PC-9 (cell line): ENCODE data around the gene MMD2. TPM values are rescaled to one million over a fixed set of nuclear protein-coding genes. Genes with fewer than 3 reads are reported as not detected.

ENCODE experiments used
- BruUV-seq: library from RNA; stranded (reverse); fragments of 400-500 nt; replicated peaks from 2 replicates; lab custom pipeline; 2021; lab: Mats Ljungman, UMichigan
- CTCF ChIA-PET: fragments of 300-600 bp; sonication (Branson Sonifier 250); formaldehyde crosslinking; loops from one replicate; lab custom pipeline; 2022; ENCODE audit warnings: antibody characterized with exemption; lab: Charles Lee
- POLR2A ChIA-PET: fragments of 300-600 bp; sonication (Branson Sonifier 250); formaldehyde crosslinking; loops from one replicate; lab custom pipeline; 2022; ENCODE audit warnings: antibody characterized with exemption; ENCODE audit not compliant: unreplicated experiment; lab: Charles Lee
- DNase-seq, 2 experiments: peaks; one replicate each; pipeline versions ENCODE4 v3.0.0 to v3.0.0-alpha.2; 2015 to 2022; ENCODE audit warnings: mixed read lengths in 1 of 2
- H2AFZ ChIP-seq: fragments of 200-600 bp; sonication (generic); 2 replicates; pipeline ENCODE4 v1.8.1; 2017; ENCODE audit warnings: antibody characterized with exemption
- H3F3A ChIP-seq: fragments of 200-600 bp; sonication (generic); 2 replicates; pipeline ENCODE4 v1.8.1; 2017; ENCODE audit warnings: antibody characterized with exemption, mild to moderate bottlenecking, low read depth; ENCODE audit not compliant: insufficient read depth
- H3K27ac ChIP-seq: fragments of 200-600 bp; sonication (generic); 2 replicates; pipeline ENCODE4 v1.6.1; 2016; ENCODE audit warnings: mixed run types
- H3K27me3 ChIP-seq: fragments of 200-600 bp; sonication (generic); 2 replicates; pipeline ENCODE4 v1.6.1; 2016; ENCODE audit warnings: low read depth, mixed run types; ENCODE audit not compliant: insufficient read depth
- H3K36me3 ChIP-seq: fragments of 200-600 bp; sonication (generic); 2 replicates; pipeline ENCODE4 v1.6.1; 2016; ENCODE audit warnings: low read depth, mixed run types
- H3K4me1 ChIP-seq: fragments of 200-600 bp; sonication (generic); replicated peaks from 2 replicates; pipeline ENCODE4 v1.6.1; 2016; ENCODE audit warnings: mixed run types; ENCODE audit not compliant: insufficient read depth
- H3K4me2 ChIP-seq: fragments of 200-600 bp; sonication (generic); 2 replicates; pipeline ENCODE4 v1.6.1; 2017; ENCODE audit warnings: mixed run types
- H3K4me3 ChIP-seq: fragments of 200-600 bp; sonication (generic); 2 replicates; pipeline ENCODE4 v1.6.1; 2016; ENCODE audit warnings: mixed run types
- H3K79me2 ChIP-seq: fragments of 200-600 bp; sonication (generic); 2 replicates; pipeline ENCODE4 v1.6.1; 2017; ENCODE audit warnings: low read depth, mixed run types
- H3K9me2 ChIP-seq: fragments of 200-600 bp; sonication (generic); 2 replicates; pipeline ENCODE4 v1.8.1; 2017; ENCODE audit warnings: mild to moderate bottlenecking; ENCODE audit not compliant: insufficient read depth
- H3K9me3 ChIP-seq: fragments of 200-600 bp; sonication (generic); 2 replicates; pipeline ENCODE4 v1.8.1; 2016; ENCODE audit warnings: low read depth; ENCODE audit not compliant: insufficient read depth
- H4K20me1 ChIP-seq: fragments of 200-600 bp; sonication (generic); 2 replicates; pipeline ENCODE4 v1.8.1; 2017; ENCODE audit not compliant: insufficient read depth
- CTCF ChIP-seq: fragments of 200-600 bp; sonication (generic); conservative IDR thresholded peaks from 2 replicates; pipeline ENCODE4 v1.6.1; 2017; ENCODE audit warnings: mixed run types, antibody characterized with exemption, mild to moderate bottlenecking, moderate library complexity
- EZH2 ChIP-seq: fragments of 200-600 bp; sonication (generic); IDR thresholded peaks from 2 replicates; pipeline ENCODE4 v1.8.0; 2017; ENCODE audit warnings: antibody characterized with exemption, low read depth
- intact Hi-C: fragments of 100-400 bp; cut with micrococcal nuclease; formaldehyde crosslinking; loops from one replicate; pipeline ENCODE4 v1.10.0; 2022; ENCODE audit not compliant: unreplicated experiment
- total RNA-seq: library from RNA; stranded (reverse); gene quantifications from 2 replicates; pipeline ENCODE4 v1.2.3, GENCODE V29; 2021

The MMD2 gene
- total RNA-seq, 1 experiment from 2014 or later = not detected

GRCh38 chr7:4959893-4960292 is 906 bp upstream of the MMD2 start:
- no peaks in the 10 kb centered on the region for H3K79me2 ChIP-seq
- DNase-seq = no peak
- H3K27ac ChIP-seq = no peak overlapping the region
- ChIA-PET POLR2A (no interaction called here), CTCF (no interaction called here)
- no peak overlapping the region for H2AFZ ChIP-seq
- intact Hi-C loops = no loop called here
- BruUV-seq = no TSS peak
- H3K9me3 ChIP-seq = no peaks in the 10 kb centered on the region
- H4K20me1 ChIP-seq = no peaks in the 10 kb centered on the region
- no peak overlapping the region for H3K4me2 ChIP-seq
- no peak for TF ChIP-seq CTCF
- TF ChIP-seq EZH2 = no peak
- H3K9me2 ChIP-seq = no peaks in the 10 kb centered on the region
- peaks cover 72% of the 10 kb centered on the region for H3K27me3 ChIP-seq
- H3F3A ChIP-seq = no peaks in the 10 kb centered on the region
- no peaks in the 10 kb centered on the region for H3K36me3 ChIP-seq
- H3K4me3 ChIP-seq = no peak overlapping the region
- H3K4me1 ChIP-seq = no peaks in the 10 kb centered on the region

- POLR2A ChIA-PET = no interaction called here
- no peak for DNase-seq
- Histone ChIP-seq H3K9me3 (no peaks in the 10 kb centered on the region), H3F3A (no peaks in the 10 kb centered on the region), H2AFZ (no peak overlapping the region), H3K4me2 (no peak overlapping the region), H3K4me3 (no peak overlapping the region), H3K36me3 (no peaks in the 10 kb centered on the region), H3K79me2 (no peaks in the 10 kb centered on the region), H3K27ac (no peak overlapping the region), H3K27me3 (peaks cover 72% of the 10 kb centered on the region), H4K20me1 (no peaks in the 10 kb centered on the region), H3K9me2 (no peaks in the 10 kb centered on the region), H3K4me1 (no peaks in the 10 kb centered on the region)
- no TSS peak for BruUV-seq
- TF ChIP-seq EZH2 = no peak
- TF ChIP-seq CTCF = no peak
- intact Hi-C loops = no loop called here
- CTCF ChIA-PET = no interaction called here
Observed at GRCh38 chr7:4959306-4959705, 319 bp upstream of the MMD2 start.

DNA sequence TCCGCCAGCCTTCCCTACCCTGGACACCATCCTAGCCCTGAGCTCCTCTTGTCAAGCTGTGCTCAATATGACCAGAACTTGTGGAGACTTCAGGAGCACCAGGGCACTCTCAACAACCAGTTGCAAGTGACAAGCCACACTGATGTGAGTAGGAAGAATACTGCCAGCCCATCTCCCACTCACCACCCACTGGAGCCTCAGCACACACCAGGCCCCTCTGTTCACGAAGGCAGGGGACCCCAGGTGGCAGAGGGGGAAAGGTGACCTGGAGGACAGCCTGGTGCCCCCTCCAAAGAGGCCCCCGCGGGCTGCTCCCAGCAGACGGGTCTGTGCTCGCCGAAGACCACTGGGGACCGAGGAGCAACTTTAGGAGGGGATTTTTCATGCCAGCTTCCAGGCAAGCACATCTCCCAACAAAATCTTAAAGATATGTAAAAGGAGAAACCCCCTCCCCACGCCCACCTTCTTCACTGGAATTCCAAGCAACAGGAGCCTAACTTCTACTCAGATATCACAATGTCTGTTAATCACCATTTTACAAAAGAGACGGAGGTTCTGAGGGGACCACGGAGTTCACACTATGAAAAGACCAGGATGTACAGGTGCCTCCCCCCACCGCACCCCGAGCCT is 1.0 kb downstream of the MMD2 start:
- no peaks in the 10 kb centered on the region for H3K4me1 ChIP-seq
- H3K36me3 ChIP-seq = no peaks in the 10 kb centered on the region
- no TSS peak for BruUV-seq
- no peak overlapping the region for H3K4me3 ChIP-seq
- peaks cover 74% of the 10 kb centered on the region for H3K27me3 ChIP-seq
- TF ChIP-seq EZH2 (no peak), CTCF (no peak)
- H3F3A ChIP-seq = no peaks in the 10 kb centered on the region
- POLR2A ChIA-PET = no interaction called here
- DNase-seq = no peak
- no peaks in the 10 kb centered on the region for H4K20me1 ChIP-seq
- H3K27ac ChIP-seq = no peak overlapping the region
- intact Hi-C loops = no loop called here
- no peaks in the 10 kb centered on the region for H3K9me2 ChIP-seq
- CTCF ChIA-PET = no interaction called here
- H3K4me2 ChIP-seq = no peak overlapping the region
- H2AFZ ChIP-seq = no peak overlapping the region
- no peaks in the 10 kb centered on the region for H3K9me3 ChIP-seq
- no peaks in the 10 kb centered on the region for H3K79me2 ChIP-seq
